Psoas muscle (tissue), 8 donors: ENCODE results near the gene TCN1. TPM values are rescaled to one million over a fixed set of nuclear protein-coding genes. Genes with fewer than 3 reads are reported as not detected.

ENCODE experiments used
- ATAC-seq, 4 donors: fragments of 200-7000 bp; cut with Tn5 transposase; one replicate each; pipeline ENCODE4 v1.9.1; 2020; ENCODE audit warnings: moderate library complexity in 3 of 4, mild to moderate bottlenecking in 2 of 4
- DNase-seq, 2 donors: peaks; one replicate each; pipeline ENCODE4 v3.0.0-alpha.2; 2020
- H3K27ac ChIP-seq: fragments of 200-600 bp; one replicate; pipeline ENCODE4 v1.8.0; 2022
- H3K27me3 ChIP-seq, 3 donors: fragments of 200-600 bp in 1 of 3; one replicate each; pipeline versions ENCODE4 v1.6.1 to v1.8.0; 2013 to 2022; ENCODE audit warnings: low read length in 2 of 3, mild to moderate bottlenecking in 2 of 3, moderate library complexity in 1 of 3; ENCODE audit not compliant: insufficient read depth in 3 of 3
- H3K36me3 ChIP-seq, 2 donors: fragments of 200-600 bp in 1 of 2; one replicate each; pipeline versions ENCODE4 v1.6.1 to v1.8.0; 2013 to 2022; ENCODE audit warnings: low read depth in 1 of 2, mild to moderate bottlenecking in 1 of 2, moderate library complexity in 1 of 2; ENCODE audit not compliant: insufficient read depth in 1 of 2
- H3K4me1 ChIP-seq: fragments of 200-600 bp; one replicate; pipeline ENCODE4 v1.8.0; 2022
- H3K4me3 ChIP-seq: fragments of 200-600 bp; one replicate; pipeline ENCODE4 v1.8.0; 2022; ENCODE audit warnings: mild to moderate bottlenecking
- H3K9me3 ChIP-seq: fragments of 200-600 bp; one replicate; pipeline ENCODE4 v1.8.0; 2022
- WGBS, 3 donors: extraction: QIAGEN DNeasy Blood & Tissue Kit; methylation state at CpG; one replicate each; pipeline versions ENCODE4 v1.1.6 to v1.1.7; 2013; 5-methylcytosine and 5-hydroxymethylcytosine counted together
- intact Hi-C, 2 donors: fragments of 100-400 bp; cut with DNase I; formaldehyde crosslinking; loops; one replicate each; pipeline versions ENCODE4 v1.11.0 to v1.14.2; 2022
- polyA plus RNA-seq, 3 donors: library from polyadenylated mRNA; stranded (reverse); fragments of 200-250 nt; gene quantifications; one replicate each; pipeline ENCODE4 v1.2.3, GENCODE V29; 2013
- total RNA-seq, 4 donors: library from RNA; stranded (reverse); fragmentation: NEBNext Ultra II Directional in 2 of 4; extraction: Animal tissue kit (Norgen Biotek cat#: 25700) in 2 of 4; gene quantifications; one replicate each; pipeline versions ENCODE4 v1.2.1 to v1.2.4, GENCODE V29; 2021 to 2023
- TF ChIP-seq, protein P1 (sequence below): fragments of 200-600 bp; IDR thresholded peaks from one replicate; pipeline ENCODE4 v1.8.0; 2022; ENCODE audit warnings: antibody characterized with exemption
- donor health status: healthy with polysubstance abuse.
- donor health status: DM: no; HTN: no; CAD: no; lungs with moderate emphysema.
- donor health status: Bipolar disorder and iron deficiency.
- donor health status: healthy.
- donor health status: DM: yes; HTN: yes; CAD: no.
- donor health status: DM: no; HTN: no; CAD: no.
- donor health status: DM: no; HTN: no; CAD: no.
- donor health status: DM: yes; HTN: yes; CAD: no.

Gene TCN1
- total and polyA plus RNA-seq, 7 donors, result 0.44 TPM; not detected in 6

DNA sequence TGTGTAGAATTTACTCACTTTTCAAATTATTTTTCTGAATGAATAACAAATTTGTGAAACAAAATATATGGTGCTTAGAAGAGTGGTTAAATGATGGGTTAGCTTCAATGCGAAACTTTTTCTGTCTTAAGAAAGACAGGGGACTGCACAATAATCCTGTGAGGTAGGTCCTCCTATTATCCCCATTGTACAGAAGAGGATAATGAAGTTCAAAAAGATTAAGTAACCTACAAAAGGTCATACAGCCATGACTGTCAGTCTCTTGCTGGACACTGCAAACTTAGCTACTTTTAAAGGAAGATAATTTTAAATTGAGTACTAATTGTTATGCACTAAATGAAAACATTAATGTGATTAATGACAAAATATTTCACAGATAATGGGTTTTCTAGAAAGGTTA, 17.3 kb upstream of the TCN1 start:
- ATAC-seq, result no peak
- 90 to 94% (median 93%) methylated on average over 1 of the region's 1 CpG for WGBS, 3 donors
- TF ChIP-seq, protein P1, sequence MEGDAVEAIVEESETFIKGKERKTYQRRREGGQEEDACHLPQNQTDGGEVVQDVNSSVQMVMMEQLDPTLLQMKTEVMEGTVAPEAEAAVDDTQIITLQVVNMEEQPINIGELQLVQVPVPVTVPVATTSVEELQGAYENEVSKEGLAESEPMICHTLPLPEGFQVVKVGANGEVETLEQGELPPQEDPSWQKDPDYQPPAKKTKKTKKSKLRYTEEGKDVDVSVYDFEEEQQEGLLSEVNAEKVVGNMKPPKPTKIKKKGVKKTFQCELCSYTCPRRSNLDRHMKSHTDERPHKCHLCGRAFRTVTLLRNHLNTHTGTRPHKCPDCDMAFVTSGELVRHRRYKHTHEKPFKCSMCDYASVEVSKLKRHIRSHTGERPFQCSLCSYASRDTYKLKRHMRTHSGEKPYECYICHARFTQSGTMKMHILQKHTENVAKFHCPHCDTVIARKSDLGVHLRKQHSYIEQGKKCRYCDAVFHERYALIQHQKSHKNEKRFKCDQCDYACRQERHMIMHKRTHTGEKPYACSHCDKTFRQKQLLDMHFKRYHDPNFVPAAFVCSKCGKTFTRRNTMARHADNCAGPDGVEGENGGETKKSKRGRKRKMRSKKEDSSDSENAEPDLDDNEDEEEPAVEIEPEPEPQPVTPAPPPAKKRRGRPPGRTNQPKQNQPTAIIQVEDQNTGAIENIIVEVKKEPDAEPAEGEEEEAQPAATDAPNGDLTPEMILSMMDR, result no peak

GRCh38 chr11:59879567-59879966, 13.3 kb upstream of the TCN1 start:
- no peak for DNase-seq
- intact Hi-C loops, result no loop called here
- TF ChIP-seq, protein P1, result no peak
- Histone ChIP-seq H3K27me3 (no peaks in the 10 kb centered on the region), H3K9me3 (no peaks in the 10 kb centered on the region), H3K27ac (no peak overlapping the region), H3K4me1 (no peaks in the 10 kb centered on the region), H3K4me3 (no peak overlapping the region), H3K36me3 (no peaks in the 10 kb centered on the region)
- ATAC-seq, result no peak
- 50 to 75% (median 67%) methylated on average over 1 of the region's 1 CpG for WGBS, 3 donors

More for the DNA sequence above, 17.3 kb upstream of the TCN1 start:
- Histone ChIP-seq H3K27ac (no peak overlapping the region), H3K27me3 (no peaks in the 10 kb centered on the region), H3K4me1 (no peaks in the 10 kb centered on the region), H3K4me3 (no peak overlapping the region), H3K9me3 (peaks cover 16% of the 10 kb centered on the region), H3K36me3 (no peaks in the 10 kb centered on the region)
- intact Hi-C loops, result no loop called here
- DNase-seq, result no peak

DNA sequence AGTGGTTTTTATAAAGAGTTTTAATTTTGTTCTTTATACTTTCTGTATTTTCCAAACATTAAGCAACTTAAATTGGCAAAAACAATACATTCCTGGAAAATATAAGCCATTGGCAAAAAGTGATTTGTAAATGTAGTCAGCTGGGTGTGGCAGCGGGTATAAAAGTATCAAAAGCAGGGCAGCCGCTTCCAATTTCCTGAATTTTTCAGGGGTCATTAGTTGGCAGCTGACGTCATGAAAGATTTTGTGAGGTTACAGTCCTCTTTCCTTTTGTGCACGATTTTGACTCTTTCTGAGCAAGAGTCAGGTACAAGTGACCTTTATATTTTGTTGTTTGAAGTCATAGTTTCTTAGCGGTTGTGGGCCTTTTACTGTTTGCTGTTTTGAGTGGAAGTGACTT, 12.3 kb upstream of the TCN1 start, which contains the start of gene OOSP3:
Gene OOSP3, plus strand, starts transcription at position 208 of the 400 bp plus-strand sequence. Its CDS starts 27 bp downstream, at position 235.
- intact Hi-C loops, result no loop called here
- H3K36me3 ChIP-seq, result no peaks in the 10 kb centered on the region
- H3K9me3 ChIP-seq, result no peaks in the 10 kb centered on the region
- TF ChIP-seq, protein P1, result no peak
- DNase-seq (no peak), ATAC-seq (no peak)
- no peak within 1 kb of the TSS for H3K4me3 ChIP-seq
- no peak within 1 kb of the TSS for H3K27ac ChIP-seq
- no peaks in the 10 kb centered on the region for H3K4me1 ChIP-seq
- no peaks in the 10 kb centered on the region for H3K27me3 ChIP-seq
- WGBS, 3 donors, result 49 to 52% (median 50%) methylated on average over 5 of the region's 5 CpGs

GRCh38 chr11:59877784-59878183, 11.5 kb upstream of the TCN1 start:
- intact Hi-C loops, result no loop called here
- Histone ChIP-seq H3K27me3 (no peaks in the 10 kb centered on the region), H3K9me3 (no peaks in the 10 kb centered on the region), H3K4me3 (no peak overlapping the region), H3K27ac (no peak overlapping the region), H3K4me1 (no peaks in the 10 kb centered on the region), H3K36me3 (no peaks in the 10 kb centered on the region)
- DNase-seq (no peak), ATAC-seq (no peak)
- TF ChIP-seq, protein P1, result no peak

GRCh38 chr11:59877325-59877724, 11.0 kb upstream of the TCN1 start:
- Histone ChIP-seq H3K4me3 (no peak overlapping the region), H3K36me3 (no peaks in the 10 kb centered on the region), H3K27ac (no peak overlapping the region), H3K9me3 (no peaks in the 10 kb centered on the region), H3K4me1 (no peaks in the 10 kb centered on the region), H3K27me3 (no peaks in the 10 kb centered on the region)
- TF ChIP-seq, protein P1, result no peak
- DNase-seq (no peak), ATAC-seq (no peak)
- intact Hi-C loops, result no loop called here
